Fibroblast of lung (primary cell): ENCODE results near the gene DTX1.

Experiments used
- CTCF ChIP-seq, 2 donors: IDR thresholded peaks in 1 of 2; conservative IDR thresholded peaks in 1 of 2; 1 replicate in 1 of 2; 2 replicates in 1 of 2; pipeline ENCODE4 v1.5.1; 2011 to 2012; ENCODE audit warnings: low read length in 2 of 2, control low read depth in 1 of 2, inconsistent platforms in 1 of 2, low read depth in 1 of 2, mild to moderate bottlenecking in 1 of 2
- EZH2 ChIP-seq: IDR thresholded peaks from 2 replicates; pipeline ENCODE4 v1.5.1; 2012; ENCODE audit warnings: low read length, control low read depth, mild to moderate bottlenecking; ENCODE audit errors: missing control alignments

DNA sequence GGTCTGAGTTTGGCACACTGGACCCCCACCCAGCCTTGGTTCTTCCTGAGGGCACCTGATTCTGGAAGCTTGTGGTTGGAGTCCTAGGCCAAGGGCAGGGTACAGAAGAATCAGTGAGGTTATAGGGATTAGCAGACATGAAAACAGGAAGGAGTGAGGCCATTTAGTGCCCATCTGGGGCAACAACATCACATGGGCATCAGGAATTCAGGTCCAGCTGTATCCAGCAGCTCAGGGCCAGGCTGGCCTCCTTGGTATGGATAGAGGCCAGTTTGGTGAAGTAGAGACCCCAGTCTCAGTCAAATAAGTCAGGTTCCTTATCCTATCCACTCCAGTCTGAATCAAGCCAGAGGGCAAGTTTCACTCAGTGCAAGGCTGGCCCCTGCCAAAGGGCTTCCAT, 42.8 kb downstream of the DTX1 start:
- TF ChIP-seq CTCF (conservative IDR thresholded peaks at IDR 0.05 in 1 of 2, IDR thresholded peaks at IDR 0.05 in 1 of 2; ENCODE audit: low read depth in 1 of 2, low read length in 2 of 2) (no peak), EZH2 (no peak)
